ENCODE measurements around the gene DCXR. TPM values are rescaled to one million over a fixed set of nuclear protein-coding genes. Genes with fewer than 3 reads are reported as not detected.
A peak's percentile ranks its signal among the peaks of the same experiment; 100 is the strongest.

DCXR gene
- total and polyA plus RNA-seq, 2 of the 13 experiments (the other 11 are each of a cell fraction or from before 2014, with no cell fraction given) = 287 to 311 TPM

GRCh38 chr17:82022310-82022980, 15.1 kb downstream of the DCXR start, which contains the start of gene CENPX (continued):
- TF ChIP-seq ZNF646 (CRISPR knock-in tag; IDR thresholded peaks at IDR 0.05) (no peak), ZNF558 (CRISPR knock-in tag; IDR thresholded peaks at IDR 0.05; ENCODE audit: borderline replicate concordance) (no peak; the same call in 1 of the 2 replicates), JDP2 (CRISPR knock-in tag; IDR thresholded peaks at IDR 0.05; ENCODE audit: borderline replicate concordance) (no peak), SNAPC5 (CRISPR knock-in tag; IDR thresholded peaks at IDR 0.05; ENCODE audit: borderline replicate concordance) (no peak), ZNF10 (CRISPR knock-in tag; IDR thresholded peaks at IDR 0.05; ENCODE audit: borderline replicate concordance, low read depth) (0 out of 2 replicates have a peak, but pooled peaks have one; percentile 37), KDM2A (CRISPR knock-in tag; IDR thresholded peaks at IDR 0.05; ENCODE audit: borderline replicate concordance, low read depth) (peak; percentile 28; the same call in 1 of the 2 replicates), SOX5 (CRISPR knock-in tag; IDR thresholded peaks at IDR 0.05; ENCODE audit: borderline replicate concordance) (0 out of 2 replicates have a peak, but pooled peaks have one; percentile 8), ZNF766 (CRISPR knock-in tag; IDR thresholded peaks at IDR 0.05; ENCODE audit: borderline replicate concordance) (peak; percentile 27; the same call in 1 of the 2 replicates), ARID5B (CRISPR knock-in tag; IDR thresholded peaks at IDR 0.05) (no peak), ZNF251 (CRISPR knock-in tag; IDR thresholded peaks at IDR 0.05) (no peak), JUN (CRISPR knock-in tag; IDR thresholded peaks at IDR 0.05) (peak; percentile 68), ZNF33A (CRISPR knock-in tag; IDR thresholded peaks at IDR 0.05; ENCODE audit: borderline replicate concordance) (no peak), NFYB (CRISPR knock-in tag; IDR thresholded peaks at IDR 0.05) (no peak), GMEB1 (CRISPR knock-in tag; IDR thresholded peaks at IDR 0.05; ENCODE audit: borderline replicate concordance) (no peak), NR2F6 (IDR thresholded peaks at IDR 0.05) (no peak), NR2F6 (CRISPR knock-in tag; IDR thresholded peaks at IDR 0.05) (peak; percentile 51; the same call in 1 of the 2 replicates), HOXA5 (CRISPR knock-in tag; IDR thresholded peaks at IDR 0.05) (peak; percentile 86), ZNF564 (CRISPR knock-in tag; IDR thresholded peaks at IDR 0.05) (no peak)
